CD4-positive, alpha-beta memory T cell (primary cell): ENCODE measurements around the gene YAF2. TPM values are rescaled to one million over a fixed set of nuclear protein-coding genes. Genes with fewer than 3 reads are reported as not detected.

Experiments
- CTCF ChIA-PET: fragments of 350-600 bp; sonication (Branson Sonifier 250); formaldehyde crosslinking; loops from one replicate; lab custom pipeline; 2021; ENCODE audit warnings: inconsistent platforms; ENCODE audit not compliant: partially characterized antibody; lab: Charles Lee
- POLR2A ChIA-PET: fragments of 350-600 bp; sonication (Branson Sonifier 250); formaldehyde crosslinking; loops from one replicate; lab custom pipeline; 2021; ENCODE audit not compliant: partially characterized antibody; lab: Charles Lee
- DNase-seq, 5 donors: peaks; one replicate each; pipeline versions ENCODE4 v3.0.0 to v3.0.0-alpha.2; 2020 to 2022; ENCODE audit warnings: mixed read lengths in 1 of 5
- H3K27ac ChIP-seq: one replicate; pipeline ENCODE4 v1.7.0; 2013; ENCODE audit warnings: low read depth, low read length
- H3K27me3 ChIP-seq: 2 replicates; pipeline ENCODE4 v1.7.0; 2013; ENCODE audit warnings: mild to moderate bottlenecking, low read length, moderate library complexity; ENCODE audit not compliant: insufficient read depth
- H3K36me3 ChIP-seq: 2 replicates; pipeline ENCODE4 v1.7.0; 2013; ENCODE audit warnings: mild to moderate bottlenecking, low read length, moderate library complexity; ENCODE audit not compliant: insufficient read depth
- H3K4me1 ChIP-seq: 2 replicates; pipeline ENCODE4 v1.7.0; 2013; ENCODE audit warnings: mild to moderate bottlenecking, low read length, moderate library complexity; ENCODE audit not compliant: insufficient read depth
- H3K4me3 ChIP-seq, 2 donors: one replicate each; pipeline ENCODE4 v1.7.0; 2013; ENCODE audit warnings: low read length in 2 of 2, mild to moderate bottlenecking in 1 of 2
- H3K9me3 ChIP-seq, 2 donors: one replicate each; pipeline ENCODE4 v1.7.0; 2013; ENCODE audit warnings: low read length in 2 of 2, control low read depth in 1 of 2; ENCODE audit not compliant: control insufficient read depth in 1 of 2
- H3K27ac Mint-ChIP-seq, 7 donors: one replicate each; pipeline ENCODE4 v1.8.0; 2020 to 2021; ENCODE audit warnings: mixed read lengths in 7 of 7, mild to moderate bottlenecking in 6 of 7, inconsistent platforms in 3 of 7, moderate library complexity in 3 of 7
- H3K27me3 Mint-ChIP-seq, 2 donors: one replicate each; pipeline ENCODE4 v1.8.0; 2020 to 2021; ENCODE audit warnings: mixed read lengths in 2 of 2
- H3K36me3 Mint-ChIP-seq, 2 donors: one replicate each; pipeline ENCODE4 v1.8.0; 2020 to 2021; ENCODE audit warnings: mixed read lengths in 2 of 2, inconsistent platforms in 1 of 2, mild to moderate bottlenecking in 1 of 2
- H3K4me1 Mint-ChIP-seq, 4 donors: one replicate each; pipeline ENCODE4 v1.8.0; 2020 to 2021; ENCODE audit warnings: mixed read lengths in 4 of 4, mild to moderate bottlenecking in 1 of 4
- H3K4me3 Mint-ChIP-seq, 8 donors: one replicate each; pipeline ENCODE4 v1.8.0; 2020 to 2021; ENCODE audit warnings: mixed read lengths in 8 of 8, mild to moderate bottlenecking in 7 of 8, moderate library complexity in 6 of 8, inconsistent platforms in 3 of 8
- H3K9me3 Mint-ChIP-seq, 8 donors: one replicate each; pipeline ENCODE4 v1.8.0; 2020 to 2021; ENCODE audit warnings: mixed read lengths in 8 of 8, mild to moderate bottlenecking in 5 of 8, inconsistent platforms in 3 of 8, moderate library complexity in 1 of 8
- intact Hi-C: fragments of 100-400 bp; cut with micrococcal nuclease; formaldehyde crosslinking; loops from one replicate; pipeline ENCODE4 v1.15.1; 2023
- polyA plus RNA-seq, 2 donors: library from polyadenylated mRNA; unstranded; fragments of 300-500 nt; fragmentation: Illumina TruSeq; gene quantifications; one replicate each; pipeline ENCODE4 v1.2.3, GENCODE V29; 2021
- total RNA-seq, 2 experiments: library from RNA; stranded (reverse); gene quantifications; one replicate each; pipeline ENCODE4 v1.2.3, GENCODE V29; 2021

Gene YAF2
- total and polyA plus RNA-seq, 4 experiments from 2014 or later: 7.2 to 40.7 (median 29.3) TPM

DNA sequence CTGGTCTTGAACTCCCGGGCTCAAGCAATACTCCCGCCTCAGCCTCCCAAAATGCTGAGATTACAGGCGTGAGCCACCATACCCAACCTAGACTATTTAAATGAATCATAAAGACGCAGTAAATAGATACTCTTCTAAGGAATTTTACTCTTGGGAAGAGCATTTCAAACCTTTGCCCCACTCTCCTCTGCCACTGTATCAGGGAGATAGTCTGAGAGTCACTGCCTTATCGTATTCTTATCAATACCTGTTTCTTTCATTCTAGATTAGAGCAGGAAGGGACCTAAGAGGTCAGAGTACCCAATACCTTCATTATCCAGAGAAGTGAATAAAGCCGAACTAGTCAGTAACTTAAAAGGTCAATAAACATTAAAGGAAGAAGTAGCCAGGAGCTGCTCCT, 109.2 kb downstream of the YAF2 start:
- no peaks in the 10 kb centered on the region for H3K27me3 Mint-ChIP-seq
- intact Hi-C loops: loop anchor here (1.0 kb wide), 2 partner anchors 203 to 243 kb away; no protein-coding TSS in a partner anchor
- no peak overlapping the region for H3K27ac Mint-ChIP-seq
- H3K4me1 Mint-ChIP-seq: peaks cover 28 to 40% (median 34%) of the 10 kb centered on the region in 4 donors
- no peak overlapping the region for H3K4me3 Mint-ChIP-seq
- Histone ChIP-seq H3K36me3 (no peaks in the 10 kb centered on the region), H3K9me3 (no peaks in the 10 kb centered on the region), H3K27ac (no peak overlapping the region), H3K27me3 (no peaks in the 10 kb centered on the region), H3K4me3 (no peak overlapping the region), H3K4me1 (peaks cover 5% of the 10 kb centered on the region)
- no peaks in the 10 kb centered on the region for H3K9me3 Mint-ChIP-seq
- DNase-seq: no peak
- POLR2A ChIA-PET: no interaction called here
- H3K36me3 Mint-ChIP-seq: peaks cover 0 to 1% of the 10 kb centered on the region in 2 donors
- CTCF ChIA-PET: interaction anchor here (1.2 to 2.4 kb wide), 3 partner anchors 108 to 243 kb away, joined by 4 to 18 read pairs (median 5); no protein-coding TSS in a partner anchor

DNA sequence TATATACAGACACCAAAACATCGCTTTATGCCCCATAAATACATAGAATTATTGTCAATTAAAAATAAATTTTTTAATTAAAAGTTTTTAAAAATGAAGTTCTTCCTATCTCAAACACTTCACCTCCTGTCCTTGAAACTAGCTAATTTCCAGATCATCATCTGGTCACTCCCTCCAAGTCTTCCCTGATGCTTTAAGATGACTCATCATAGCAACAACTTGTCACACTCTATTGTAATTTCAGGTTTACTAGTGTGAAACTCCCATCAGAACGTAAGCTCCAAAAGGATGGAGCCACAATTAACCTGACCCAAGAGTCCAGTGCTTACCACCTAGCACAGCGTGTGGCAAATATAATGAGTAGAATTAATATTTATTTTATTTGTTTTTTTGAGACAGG, 109.7 kb downstream of the YAF2 start:
- intact Hi-C loops: no loop called here
- H3K27me3 ChIP-seq: no peaks in the 10 kb centered on the region
- H3K36me3 Mint-ChIP-seq: peaks cover 0 to 1% of the 10 kb centered on the region in 2 donors
- no peak overlapping the region for H3K27ac Mint-ChIP-seq
- peaks cover 25 to 34% (median 31%) of the 10 kb centered on the region in 4 donors for H3K4me1 Mint-ChIP-seq
- H3K36me3 ChIP-seq: no peaks in the 10 kb centered on the region
- peaks cover 5% of the 10 kb centered on the region for H3K4me1 ChIP-seq
- no peak overlapping the region for H3K4me3 ChIP-seq
- CTCF ChIA-PET: interaction anchor here (1.2 to 2.4 kb wide), 3 partner anchors 108 to 244 kb away, joined by 4 to 18 read pairs (median 5); no protein-coding TSS in a partner anchor
- POLR2A ChIA-PET: no interaction called here
- H3K27me3 Mint-ChIP-seq: no peaks in the 10 kb centered on the region
- no peak overlapping the region for H3K4me3 Mint-ChIP-seq
- no peaks in the 10 kb centered on the region for H3K9me3 ChIP-seq
- no peaks in the 10 kb centered on the region for H3K9me3 Mint-ChIP-seq
- DNase-seq: no peak
- no peak overlapping the region for H3K27ac ChIP-seq

DNA sequence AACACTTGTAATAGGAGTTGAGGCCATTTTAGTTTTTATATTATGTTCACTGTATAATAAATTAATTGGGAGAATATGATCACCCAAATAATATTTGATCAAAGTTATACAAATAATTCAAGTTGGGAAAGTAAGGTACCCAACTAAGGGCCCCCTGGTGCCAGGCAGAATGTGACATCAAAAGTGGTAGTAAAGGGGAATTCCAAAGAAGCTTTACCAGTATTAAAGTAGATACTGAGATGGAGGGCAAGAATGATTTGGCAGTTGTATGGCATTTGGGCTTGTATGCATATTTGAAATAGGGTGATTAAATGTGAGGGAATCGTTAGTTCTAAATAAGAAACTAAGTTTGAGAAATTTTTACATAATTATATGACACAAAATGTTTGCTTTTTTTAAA, 111.1 kb downstream of the YAF2 start:
- no peak overlapping the region for H3K27ac ChIP-seq
- H3K4me1 ChIP-seq: peaks cover 5% of the 10 kb centered on the region
- DNase-seq: no peak
- no peaks in the 10 kb centered on the region for H3K9me3 ChIP-seq
- peak overlapping the region in 1 of 7 donors; percentile 58 for H3K27ac Mint-ChIP-seq
- no peaks in the 10 kb centered on the region for H3K9me3 Mint-ChIP-seq
- H3K4me1 Mint-ChIP-seq: peaks cover 18 to 30% (median 26%) of the 10 kb centered on the region in 4 donors
- H3K36me3 ChIP-seq: no peaks in the 10 kb centered on the region
- no peaks in the 10 kb centered on the region for H3K27me3 ChIP-seq
- no peak overlapping the region for H3K4me3 ChIP-seq
- intact Hi-C loops: no loop called here
- H3K4me3 Mint-ChIP-seq: no peak overlapping the region
- POLR2A ChIA-PET: no interaction called here
- H3K36me3 Mint-ChIP-seq: peaks cover 0 to 1% of the 10 kb centered on the region in 2 donors
- no peaks in the 10 kb centered on the region for H3K27me3 Mint-ChIP-seq
- CTCF ChIA-PET: interaction anchor here (0.9 to 1.4 kb wide), 2 partner anchors 23 to 245 kb away, joined by 3 to 4 read pairs; no protein-coding TSS in a partner anchor

DNA sequence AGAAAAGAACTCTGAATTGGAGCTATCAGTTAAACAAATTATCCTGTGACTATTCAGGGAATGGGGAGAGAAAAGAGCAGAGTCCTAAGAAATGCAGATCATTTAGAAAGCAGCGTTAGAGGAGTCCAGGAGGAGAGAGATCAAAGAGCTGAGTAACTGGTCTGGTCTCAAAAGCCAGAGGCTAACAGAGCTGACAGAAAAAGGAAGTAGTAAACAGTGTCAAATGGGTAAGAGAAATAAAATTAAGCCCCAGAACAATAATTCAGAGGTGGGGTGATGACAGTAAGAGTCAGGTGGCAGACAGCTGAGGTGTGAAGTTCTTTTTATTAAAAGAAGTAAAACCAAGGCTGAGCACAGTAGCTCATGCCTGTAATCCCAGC, 112.7 kb downstream of the YAF2 start:
- Histone ChIP-seq H3K4me1 (no peaks in the 10 kb centered on the region), H3K9me3 (no peaks in the 10 kb centered on the region), H3K27me3 (no peaks in the 10 kb centered on the region), H3K27ac (no peak overlapping the region), H3K4me3 (no peak overlapping the region), H3K36me3 (no peaks in the 10 kb centered on the region)
- Mint-ChIP-seq H3K4me1 (peaks cover 3 to 21% (median 18%) of the 10 kb centered on the region in 4 donors), H3K27ac (no peak overlapping the region), H3K36me3 (peaks cover 0 to 1% of the 10 kb centered on the region in 2 donors), H3K27me3 (no peaks in the 10 kb centered on the region), H3K4me3 (no peak overlapping the region), H3K9me3 (no peaks in the 10 kb centered on the region)
- no peak for DNase-seq
- intact Hi-C loops: no loop called here
- ChIA-PET POLR2A (interaction anchor here (1.2 kb wide), 1 partner anchor 20 kb away, joined by 6 read pairs; the partner anchor contains the start of gene GXYLT1), CTCF (interaction anchor here (0.9 to 1.6 kb wide), 3 partner anchors 101 to 247 kb away, joined by 3 to 5 read pairs (median 4); no protein-coding TSS in a partner anchor)

DNA sequence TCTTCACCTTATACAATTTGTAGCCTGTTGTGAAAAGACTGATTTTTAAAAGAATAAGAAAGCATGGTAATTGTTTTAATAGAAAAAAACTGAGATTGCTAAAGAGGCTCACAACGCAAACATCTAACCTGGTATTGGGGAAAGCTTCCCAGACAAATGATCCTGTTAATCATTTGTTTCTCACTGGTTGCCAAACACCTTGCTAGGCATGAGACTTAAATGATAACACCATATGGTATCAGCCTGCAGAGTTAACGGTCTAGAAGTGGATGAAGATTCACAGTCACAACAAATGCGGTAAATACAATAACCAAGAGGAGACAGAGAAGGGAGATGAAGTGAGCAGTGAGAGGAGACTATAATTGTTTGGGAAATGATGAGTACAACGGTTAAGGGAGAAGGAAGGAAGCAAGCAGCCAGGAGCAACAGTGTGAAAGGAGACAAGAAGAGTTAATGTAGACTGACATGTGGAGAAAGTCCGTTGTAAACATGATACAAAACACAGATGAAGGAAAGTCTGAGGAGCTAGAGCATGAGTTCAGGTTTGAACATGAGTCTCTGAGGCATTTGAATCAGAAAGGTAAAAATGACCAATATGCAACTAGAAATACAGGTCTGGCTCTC, 113.2 kb downstream of the YAF2 start:
- no peaks in the 10 kb centered on the region for H3K27me3 ChIP-seq
- H3K4me3 Mint-ChIP-seq: no peak overlapping the region
- ChIA-PET POLR2A (no interaction called here), CTCF (interaction anchor here (0.9 to 1.6 kb wide), 3 partner anchors 101 to 247 kb away, joined by 3 to 5 read pairs (median 4); no protein-coding TSS in a partner anchor)
- H3K36me3 Mint-ChIP-seq: peaks cover 1 to 4% of the 10 kb centered on the region in 2 donors
- no peak for DNase-seq
- no peak overlapping the region for H3K27ac Mint-ChIP-seq
- peaks cover 0 to 20% (median 17%) of the 10 kb centered on the region in 4 donors for H3K4me1 Mint-ChIP-seq
- no peaks in the 10 kb centered on the region for H3K9me3 Mint-ChIP-seq
- H3K4me3 ChIP-seq: no peak overlapping the region
- intact Hi-C loops: no loop called here
- H3K27me3 Mint-ChIP-seq: no peaks in the 10 kb centered on the region
- no peak overlapping the region for H3K27ac ChIP-seq
- H3K4me1 ChIP-seq: no peaks in the 10 kb centered on the region
- H3K9me3 ChIP-seq: no peaks in the 10 kb centered on the region
- no peaks in the 10 kb centered on the region for H3K36me3 ChIP-seq

DNA sequence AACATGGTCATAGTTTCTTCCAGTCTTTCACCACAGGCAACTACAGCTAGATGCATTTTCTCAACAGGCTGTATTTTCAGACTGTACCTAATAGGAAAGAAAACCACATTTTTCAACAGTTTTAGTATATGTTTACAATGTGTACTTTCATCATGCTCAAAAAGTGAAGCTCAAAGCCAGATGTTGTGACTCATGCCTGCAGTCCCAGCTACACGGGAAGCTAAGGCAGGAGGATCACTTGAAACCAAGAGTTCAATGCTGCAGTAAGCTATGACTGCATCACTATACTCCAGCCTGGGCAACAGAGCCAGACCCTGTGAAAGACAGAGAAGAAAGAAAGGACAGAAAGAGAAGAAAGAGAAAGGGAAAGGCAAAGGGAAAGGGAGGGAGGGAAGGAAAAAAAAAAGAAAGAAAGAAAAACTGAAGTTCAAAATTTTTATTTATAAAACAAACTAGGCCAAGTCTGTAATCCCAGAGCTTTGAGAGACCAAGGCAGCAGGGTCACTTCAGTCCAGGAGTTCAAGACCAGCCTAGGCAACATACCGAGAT, 118.9 kb downstream of the YAF2 start:
- H3K4me1 ChIP-seq: no peaks in the 10 kb centered on the region
- no peaks in the 10 kb centered on the region for H3K27me3 Mint-ChIP-seq
- H3K4me1 Mint-ChIP-seq: peaks cover 0 to 22% (median 9%) of the 10 kb centered on the region in 4 donors
- no peaks in the 10 kb centered on the region for H3K27me3 ChIP-seq
- no peaks in the 10 kb centered on the region for H3K9me3 ChIP-seq
- H3K9me3 Mint-ChIP-seq: peaks cover 0 to 6% (median 2%) of the 10 kb centered on the region in 8 donors
- H3K36me3 Mint-ChIP-seq: peaks cover 26 to 35% of the 10 kb centered on the region in 2 donors
- H3K36me3 ChIP-seq: peaks cover 6% of the 10 kb centered on the region
- no peak for DNase-seq
- no peak overlapping the region for H3K4me3 ChIP-seq
- intact Hi-C loops: no loop called here
- H3K27ac ChIP-seq: no peak overlapping the region
- POLR2A ChIA-PET: no interaction called here
- CTCF ChIA-PET: interaction anchor here (0.7 to 1.4 kb wide), 2 partner anchors 15 to 212 kb away, joined by 3 read pairs; no protein-coding TSS in a partner anchor
- peak overlapping the region in 3 of 7 donors; percentile 43 to 83 (median 49) for H3K27ac Mint-ChIP-seq
- H3K4me3 Mint-ChIP-seq: no peak overlapping the region
